Activated gamma-delta T cell treated with Interleukin-2 at 50 U/mL for 16 hours (primary cell): Measurements from ENCODE around the gene HOXD11.

Experiments
- DNase-seq: peaks from one replicate; pipeline ENCODE4 v3.0.0-alpha.2; 2020

The HOXD11 gene

GRCh38 chr2:176094349-176094748, 12.7 kb upstream of the HOXD11 start:
- DNase-seq, result no peak

- no peak for DNase-seq
These were observed 11.7 kb upstream of the HOXD11 start for GRCh38 chr2:176095421-176095820.

- DNase-seq, result no peak
These were observed 10.7 kb upstream of the HOXD11 start for GRCh38 chr2:176096243-176096985.

- DNase-seq, result peak; percentile 28
These were observed 9.9 kb upstream of the HOXD11 start for GRCh38 chr2:176096986-176097819.

GRCh38 chr2:176097820-176098365, 9.2 kb upstream of the HOXD11 start:
- no peak for DNase-seq

GRCh38 chr2:176098366-176099158, 8.5 kb upstream of the HOXD11 start:
- DNase-seq, result no peak

GRCh38 chr2:176099159-176099727, 7.8 kb upstream of the HOXD11 start:
- no peak for DNase-seq

- no peak for DNase-seq
These were observed 7.1 kb upstream of the HOXD11 start, which contains the start of gene HOXD12 for GRCh38 chr2:176099728-176100546. Gene HOXD12 (plus strand): TSS chr2:176099795. CDS start chr2:176099802, 7 bp downstream.

GRCh38 chr2:176100547-176101140, 6.4 kb upstream of the HOXD11 start:
- no peak for DNase-seq

- no peak for DNase-seq
These were observed 5.8 kb upstream of the HOXD11 start for GRCh38 chr2:176101216-176101830.

GRCh38 chr2:176101842-176102241, 5.2 kb upstream of the HOXD11 start:
- DNase-seq, result no peak

GRCh38 chr2:176102309-176102866, 4.7 kb upstream of the HOXD11 start:
- DNase-seq, result no peak

GRCh38 chr2:176103194-176103593, 3.9 kb upstream of the HOXD11 start:
- no peak for DNase-seq

- no peak for DNase-seq
These were observed 3.3 kb upstream of the HOXD11 start for GRCh38 chr2:176103742-176104315.

- DNase-seq, result no peak
These were observed 2.6 kb upstream of the HOXD11 start for GRCh38 chr2:176104316-176105077.

- DNase-seq, result no peak
These were observed 1.9 kb upstream of the HOXD11 start for GRCh38 chr2:176105078-176105729.

GRCh38 chr2:176105730-176106580, 1.1 kb upstream of the HOXD11 start:
- no peak for DNase-seq

- DNase-seq, result no peak
These were observed 676 bp downstream of the HOXD11 start for GRCh38 chr2:176107731-176108181.
